K562 (cell line): ENCODE measurements around the gene C1orf56. TPM values are rescaled to one million over a fixed set of nuclear protein-coding genes. Genes with fewer than 3 reads are reported as not detected.
A peak's percentile ranks its signal among the peaks of the same experiment; 100 is the strongest.

ENCODE experiments used
- CBX3 ChIP-seq, 2 experiments: IDR thresholded peaks; 1 replicate in 1 of 2; 2 replicates in 1 of 2; pipeline ENCODE4 v1.6.1; 2012; ENCODE audit warnings: inconsistent platforms in 2 of 2, low read length in 2 of 2, borderline replicate concordance in 1 of 2, control low read depth in 1 of 2
- CCAR2 ChIP-seq: fragments of 200-400 bp; formaldehyde crosslinking; IDR thresholded peaks from 2 replicates; pipeline ENCODE4 v1.6.1; 2017; ENCODE audit warnings: mild to moderate bottlenecking, low read depth, low read length
- CREB3L1 ChIP-seq: fragments of 450-650 bp; IDR thresholded peaks from 2 replicates; pipeline ENCODE4 v1.6.1; 2014; ENCODE audit warnings: low read depth, mild to moderate bottlenecking, moderate library complexity, borderline replicate concordance
- CTBP1 ChIP-seq: fragments of 450-650 bp; IDR thresholded peaks from 2 replicates; pipeline ENCODE4 v1.6.1; 2016; ENCODE audit warnings: borderline replicate concordance
- EP400 ChIP-seq: fragments of 450-650 bp; IDR thresholded peaks from 2 replicates; pipeline ENCODE4 v1.6.1; 2017; ENCODE audit warnings: antibody characterized with exemption, mild to moderate bottlenecking, moderate library complexity
- MNT ChIP-seq, 2 experiments: fragments of 450-650 bp; conservative IDR thresholded peaks; 2 replicates each; pipeline ENCODE4 v1.6.1; 2017; ENCODE audit warnings: mild to moderate bottlenecking in 2 of 2, moderate library complexity in 2 of 2
- PHB2 ChIP-seq: fragments of 450-650 bp; IDR thresholded peaks from 2 replicates; pipeline ENCODE4 v1.6.1; 2017; ENCODE audit warnings: low read depth
- POLR2G ChIP-seq: fragments of 200-400 bp; formaldehyde crosslinking; IDR thresholded peaks from 2 replicates; pipeline ENCODE4 v1.6.1; 2017; ENCODE audit warnings: low read depth, mild to moderate bottlenecking, antibody characterized with exemption, low read length, moderate library complexity
- RAD21 ChIP-seq, 2 experiments: fragments of 250-450 bp in 1 of 2; fragments of 450-650 bp in 1 of 2; sonication (Bioruptor Pico) in 1 of 2; formaldehyde crosslinking in 1 of 2; IDR thresholded peaks in 1 of 2; conservative IDR thresholded peaks in 1 of 2; 2 replicates each; pipeline versions ENCODE4 v1.4.0 to v1.8.0; 2020 to 2022; ENCODE audit warnings: mild to moderate bottlenecking in 2 of 2, moderate library complexity in 1 of 2
- RBM15 ChIP-seq: fragments of 200-400 bp; formaldehyde crosslinking; IDR thresholded peaks from 2 replicates; pipeline ENCODE4 v1.6.1; 2018; ENCODE audit warnings: mild to moderate bottlenecking, low read length, moderate library complexity; ENCODE audit not compliant: insufficient read depth
- REST ChIP-seq, 2 experiments: fragments of 450-650 bp; formaldehyde crosslinking in 1 of 2; IDR thresholded peaks; 2 replicates each; pipeline versions ENCODE4 v1.4.0 to v1.6.1; 2014 to 2020; ENCODE audit warnings: mild to moderate bottlenecking in 2 of 2, borderline replicate concordance in 1 of 2, low read depth in 1 of 2
- ZBTB49 ChIP-seq: sonication (generic); formaldehyde crosslinking; IDR thresholded peaks from 2 replicates; pipeline ENCODE4 v1.8.0; 2022; ENCODE audit warnings: missing genetic modification reagents, mild to moderate bottlenecking, borderline replicate concordance
- ZNF408 ChIP-seq: fragments of 250-450 bp; sonication (Bioruptor Pico); IDR thresholded peaks from 2 replicates; pipeline ENCODE4 v1.4.0; 2020; ENCODE audit warnings: low read depth, mild to moderate bottlenecking, moderate library complexity
- polyA plus RNA-seq, 8 experiments: library from polyadenylated mRNA; depleted of rRNA in 4 of 8; stranded (reverse) in 5 of 8; unstranded in 3 of 8; fragments of >200 nt; fragmentation: Nextera tagmentation in 2 of 8; fragmentation: Illumina TruSeq in 1 of 8; extraction: Ambion mirVana in 2 of 8; extraction: Trizol in 1 of 8; gene quantifications; 2 replicates each; pipeline versions ENCODE4 v1.2.1 to v1.2.3, GENCODE V29; 2011 to 2014; ENCODE audit warnings: inconsistent platforms in 1 of 8, missing spikeins in 1 of 8
- total RNA-seq, 7 experiments: library from RNA; depleted of rRNA in 6 of 7; stranded (reverse); fragments of >200 nt in 6 of 7; fragmentation: Illumina TruSeq in 2 of 7; extraction: Trizol in 2 of 7; gene quantifications; 2 replicates each; pipeline versions ENCODE4 v1.2.1 to v1.2.3, GENCODE V29; 2011 to 2021; ENCODE audit warnings: low replicate concordance in 1 of 7

The C1orf56 gene
- total and polyA plus RNA-seq, 9 of the 15 experiments (the other 6 are each of a cell fraction or from before 2014, with no cell fraction given) = 0.18 to 15.7 (median 1.1) TPM

- TF ChIP-seq ZBTB49 (CRISPR knock-in tag) (no peak), RBM15 (no peak), ZNF408 (CRISPR knock-in tag) (no peak), PHB2 (no peak), CCAR2 (no peak), CREB3L1 (0 out of 2 replicates have a peak, but pooled peaks have one; percentile 37), MNT (conservative IDR thresholded peaks at IDR 0.05) (peak; percentile 44 to 71; a peak in 3 of 4 replicates), EP400 (peak; percentile 19; the same call in 1 of the 2 replicates), REST (IDR thresholded peaks at IDR 0.05; ENCODE audit: borderline replicate concordance) (peak; percentile 26; the same call in 1 of the 2 replicates), REST (CRISPR knock-in tag; IDR thresholded peaks at IDR 0.05; ENCODE audit: low read depth) (no peak), CTBP1 (no peak), CBX3 (IDR thresholded peaks at IDR 0.05; ENCODE audit: borderline replicate concordance in 1 of 2, low read length in 2 of 2) (peak in 1 of 2 experiments; percentile 32; a peak in 1 of 3 replicates), POLR2G (no peak), RAD21 (CRISPR knock-in tag; conservative IDR thresholded peaks at IDR 0.05 in 1 of 2, IDR thresholded peaks at IDR 0.05 in 1 of 2) (peak; percentile 20 to 52; a peak in 2 of 4 replicates)
Observed at GRCh38 chr1:151013518-151013917, 34.0 kb upstream of the C1orf56 start (continued).
